ENCODE measurements around the gene FKBP15. TPM values are rescaled to one million over a fixed set of nuclear protein-coding genes. Genes with fewer than 3 reads are reported as not detected.
"Not testable (repeated sequence)": the region's sequence is repeated elsewhere in the genome, so short reads cannot be mapped to it uniquely, and the experiment has no call there.

Gene FKBP15
- total and polyA plus RNA-seq, 3 donors from 2014 or later, result 14.7 to 23.5 (median 23.1) TPM

- no peak overlapping the region for H3K4me3 ChIP-seq
- 50 to 60% methylated on average over 4 of the region's 4 CpGs for WGBS, 2 donors
- no peaks in the 10 kb centered on the region for H3K36me3 ChIP-seq (ENCODE audit: low read depth, missing control alignments)
- intact Hi-C loops (cut with DNase I; ENCODE audit: low total_unique reads), result no loop called here
- no peaks in the 10 kb centered on the region for H3K27me3 ChIP-seq
- DNase-seq, result no peak
- TF ChIP-seq POLR2A (IDR thresholded peaks at IDR 0.05), result no peak
- TF ChIP-seq, protein P1, sequence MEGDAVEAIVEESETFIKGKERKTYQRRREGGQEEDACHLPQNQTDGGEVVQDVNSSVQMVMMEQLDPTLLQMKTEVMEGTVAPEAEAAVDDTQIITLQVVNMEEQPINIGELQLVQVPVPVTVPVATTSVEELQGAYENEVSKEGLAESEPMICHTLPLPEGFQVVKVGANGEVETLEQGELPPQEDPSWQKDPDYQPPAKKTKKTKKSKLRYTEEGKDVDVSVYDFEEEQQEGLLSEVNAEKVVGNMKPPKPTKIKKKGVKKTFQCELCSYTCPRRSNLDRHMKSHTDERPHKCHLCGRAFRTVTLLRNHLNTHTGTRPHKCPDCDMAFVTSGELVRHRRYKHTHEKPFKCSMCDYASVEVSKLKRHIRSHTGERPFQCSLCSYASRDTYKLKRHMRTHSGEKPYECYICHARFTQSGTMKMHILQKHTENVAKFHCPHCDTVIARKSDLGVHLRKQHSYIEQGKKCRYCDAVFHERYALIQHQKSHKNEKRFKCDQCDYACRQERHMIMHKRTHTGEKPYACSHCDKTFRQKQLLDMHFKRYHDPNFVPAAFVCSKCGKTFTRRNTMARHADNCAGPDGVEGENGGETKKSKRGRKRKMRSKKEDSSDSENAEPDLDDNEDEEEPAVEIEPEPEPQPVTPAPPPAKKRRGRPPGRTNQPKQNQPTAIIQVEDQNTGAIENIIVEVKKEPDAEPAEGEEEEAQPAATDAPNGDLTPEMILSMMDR (IDR thresholded peaks at IDR 0.05), result no peak
- no peaks in the 10 kb centered on the region for H3K4me1 ChIP-seq
- no peaks in the 10 kb centered on the region for H3K9me3 ChIP-seq
- no peak overlapping the region for H3K27ac ChIP-seq
These were observed 91.2 kb downstream of the FKBP15 start for GRCh38 chr9:113129884-113130283.

- Histone ChIP-seq H3K27me3 (no peaks in the 10 kb centered on the region), H3K4me3 (no peak overlapping the region), H3K9me3 (no peaks in the 10 kb centered on the region), H3K4me1 (no peaks in the 10 kb centered on the region), H3K27ac (no peak overlapping the region), H3K36me3 (ENCODE audit: low read depth, missing control alignments) (no peaks in the 10 kb centered on the region)
- intact Hi-C loops (cut with DNase I; ENCODE audit: low total_unique reads), result no loop called here
- TF ChIP-seq POLR2A (IDR thresholded peaks at IDR 0.05), result no peak
- TF ChIP-seq, protein P1 (IDR thresholded peaks at IDR 0.05), result no peak
- DNase-seq, result no peak
These were observed 91.6 kb downstream of the FKBP15 start for GRCh38 chr9:113129466-113129865.

- Histone ChIP-seq H3K36me3 (ENCODE audit: low read depth, missing control alignments) (no peaks in the 10 kb centered on the region), H3K4me1 (no peaks in the 10 kb centered on the region), H3K27me3 (no peaks in the 10 kb centered on the region), H3K27ac (no peak overlapping the region), H3K4me3 (no peak overlapping the region), H3K9me3 (no peaks in the 10 kb centered on the region)
- intact Hi-C loops (cut with DNase I; ENCODE audit: low total_unique reads), result no loop called here
- no peak for DNase-seq
- TF ChIP-seq, protein P1 (IDR thresholded peaks at IDR 0.05), result no peak
- TF ChIP-seq POLR2A (IDR thresholded peaks at IDR 0.05), result no peak
- WGBS, 2 donors, result 77 to 87% methylated on average over 4 of the region's 4 CpGs
These were observed 95.6 kb downstream of the FKBP15 start for GRCh38 chr9:113125386-113126035.

GRCh38 chr9:113118829-113119228, 102.2 kb downstream of the FKBP15 start:
- H3K9me3 ChIP-seq; H3K27me3 ChIP-seq; H3K36me3 ChIP-seq (ENCODE audit: low read depth, missing control alignments); intact Hi-C loops (cut with DNase I; ENCODE audit: low total_unique reads); DNase-seq; H3K4me3 ChIP-seq; H3K27ac ChIP-seq; H3K4me1 ChIP-seq: not testable (repeated sequence)
- WGBS, 2 donors, result no CpG with 5 or more reads among the region's 6 CpGs

Other genes starting within 250 kb of the FKBP15 start
- 1 to 10 TPM; 8.6 to 8.9 TPM for gene ZNF883, start 209.1 kb downstream of the FKBP15 start, total RNA-seq
- gene ZNF883, start 209.1 kb downstream of the FKBP15 start, polyA plus RNA-seq (ENCODE audit: insufficient read depth, low read depth, low replicate concordance), result 2.8 TPM
- 1 to 10 TPM; 3.4 to 3.5 TPM for gene ZFP37, start 164.6 kb downstream of the FKBP15 start, total RNA-seq
- 1.3 TPM for gene ZFP37, start 164.6 kb downstream of the FKBP15 start, polyA plus RNA-seq (ENCODE audit: insufficient read depth, low read depth, low replicate concordance)
- gene SLC31A2, start 70.3 kb downstream of the FKBP15 start, total RNA-seq, result 10 to 100 TPM; 40.3 to 42.4 TPM
- gene SLC31A2, start 70.3 kb downstream of the FKBP15 start, polyA plus RNA-seq (ENCODE audit: insufficient read depth, low read depth, low replicate concordance), result 38.8 TPM
- 10 to 100 TPM; 12.3 to 21.9 TPM for gene SLC31A1, start 267 bp upstream of the FKBP15 start, total RNA-seq
- 15.3 TPM for gene SLC31A1, start 267 bp upstream of the FKBP15 start, polyA plus RNA-seq (ENCODE audit: insufficient read depth, low read depth, low replicate concordance)
- 10 to 100 TPM; 17.9 to 19.8 TPM for gene CDC26, start 54.3 kb upstream of the FKBP15 start, total RNA-seq
- 27.5 TPM for gene CDC26, start 54.3 kb upstream of the FKBP15 start, polyA plus RNA-seq (ENCODE audit: insufficient read depth, low read depth, low replicate concordance)
- gene PRPF4, start 54.4 kb upstream of the FKBP15 start, total RNA-seq, result 10 to 100 TPM; 29.9 to 30.3 TPM
- 27.3 TPM for gene PRPF4, start 54.4 kb upstream of the FKBP15 start, polyA plus RNA-seq (ENCODE audit: insufficient read depth, low read depth, low replicate concordance)
- gene RNF183, start 82.1 kb upstream of the FKBP15 start, total RNA-seq, result 1 to 10 TPM; 1.7 to 1.9 TPM
- 7.5 TPM for gene RNF183, start 82.1 kb upstream of the FKBP15 start, polyA plus RNA-seq (ENCODE audit: insufficient read depth, low read depth, low replicate concordance)
- gene WDR31, start 119.0 kb upstream of the FKBP15 start, total RNA-seq, result 10 to 100 TPM in 1 of 2 donors, 1 to 10 TPM in 1; 6.8 to 10.2 TPM
- gene WDR31, start 119.0 kb upstream of the FKBP15 start, polyA plus RNA-seq (ENCODE audit: insufficient read depth, low read depth, low replicate concordance), result 18.2 TPM
- gene BSPRY, start 128.3 kb upstream of the FKBP15 start, total RNA-seq, result 10 to 100 TPM in 1 of 2 donors, 1 to 10 TPM in 1; 8.8 to 14.2 TPM
- gene BSPRY, start 128.3 kb upstream of the FKBP15 start, polyA plus RNA-seq (ENCODE audit: insufficient read depth, low read depth, low replicate concordance), result 4.5 TPM
- gene HDHD3, start 155.7 kb upstream of the FKBP15 start, total RNA-seq, result 10 to 100 TPM; 22.9 to 32.9 TPM
- gene HDHD3, start 155.7 kb upstream of the FKBP15 start, polyA plus RNA-seq (ENCODE audit: insufficient read depth, low read depth, low replicate concordance), result 13.8 TPM
- gene ALAD, start 180.0 kb upstream of the FKBP15 start, total RNA-seq, result 10 to 100 TPM; 52.8 to 58.6 TPM
- 44.8 TPM for gene ALAD, start 180.0 kb upstream of the FKBP15 start, polyA plus RNA-seq (ENCODE audit: insufficient read depth, low read depth, low replicate concordance)
- gene POLE3, start 189.4 kb upstream of the FKBP15 start, total RNA-seq, result 10 to 100 TPM; 76.8 to 93.3 TPM
- 87.3 TPM for gene POLE3, start 189.4 kb upstream of the FKBP15 start, polyA plus RNA-seq (ENCODE audit: insufficient read depth, low read depth, low replicate concordance)
- 10 to 100 TPM; 41.7 to 71.3 TPM for gene C9orf43, start 189.5 kb upstream of the FKBP15 start, total RNA-seq
- gene C9orf43, start 189.5 kb upstream of the FKBP15 start, polyA plus RNA-seq (ENCODE audit: insufficient read depth, low read depth, low replicate concordance), result 109 TPM
- gene RGS3, start 242.4 kb upstream of the FKBP15 start, total RNA-seq, result 100 to 1,000 TPM; 119 to 125 TPM
- gene RGS3, start 242.4 kb upstream of the FKBP15 start, polyA plus RNA-seq (ENCODE audit: insufficient read depth, low read depth, low replicate concordance), result 84.8 TPM